Activated CD8-positive, alpha-beta memory T cell treated with anti-CD3 and anti-CD28 coated beads for 48 hours (primary cell): ENCODE measurements around the gene SKI.

Source experiments
- DNase-seq, 3 experiments: peaks; one replicate each; pipeline ENCODE4 v3.0.0-alpha.2; 2020; ENCODE audit warnings: low read depth in 2 of 3, low spot score in 2 of 3

SKI gene

DNA sequence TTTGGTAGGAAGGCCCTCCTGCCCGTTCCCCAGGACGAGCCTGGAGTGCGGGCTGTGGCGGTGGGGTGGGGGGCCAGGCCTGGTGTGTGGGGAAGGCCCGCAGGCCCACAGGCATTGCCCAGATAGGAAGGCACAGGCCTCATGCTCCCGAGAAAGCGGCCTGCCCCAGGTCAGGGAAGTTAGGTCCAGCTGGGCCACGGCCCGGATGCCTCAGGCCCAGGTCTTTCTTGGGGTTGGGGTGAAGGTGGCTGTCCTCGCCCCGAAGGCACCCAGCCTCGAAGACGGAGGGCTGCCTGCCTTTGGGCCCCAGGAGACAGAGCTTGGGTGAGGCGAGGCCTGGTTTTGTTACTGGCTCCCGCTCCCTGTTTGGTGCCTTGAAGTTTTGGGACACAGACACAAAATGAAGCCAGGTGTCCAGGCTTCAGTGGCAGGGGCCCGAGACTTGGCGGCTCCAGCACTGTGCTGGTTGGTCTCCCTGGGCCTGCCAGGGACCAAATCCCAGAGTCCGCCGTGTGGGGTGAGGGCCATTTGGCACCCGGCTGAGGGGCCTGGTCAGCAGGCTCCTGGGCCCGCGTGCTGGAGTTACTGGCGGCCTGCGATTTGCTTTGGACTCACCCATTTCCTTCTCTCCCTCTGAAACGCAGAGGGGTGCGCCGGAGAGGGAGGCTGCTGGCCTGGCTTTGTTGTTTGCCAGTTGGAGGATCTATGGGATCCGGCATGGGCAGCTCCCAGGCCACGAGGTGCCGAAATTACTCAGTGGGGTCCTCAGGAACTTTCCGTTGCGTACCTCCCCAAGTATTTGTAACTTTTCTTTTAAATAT is 2.0 kb downstream of the SKI start:
- DNase-seq = no peak

DNA sequence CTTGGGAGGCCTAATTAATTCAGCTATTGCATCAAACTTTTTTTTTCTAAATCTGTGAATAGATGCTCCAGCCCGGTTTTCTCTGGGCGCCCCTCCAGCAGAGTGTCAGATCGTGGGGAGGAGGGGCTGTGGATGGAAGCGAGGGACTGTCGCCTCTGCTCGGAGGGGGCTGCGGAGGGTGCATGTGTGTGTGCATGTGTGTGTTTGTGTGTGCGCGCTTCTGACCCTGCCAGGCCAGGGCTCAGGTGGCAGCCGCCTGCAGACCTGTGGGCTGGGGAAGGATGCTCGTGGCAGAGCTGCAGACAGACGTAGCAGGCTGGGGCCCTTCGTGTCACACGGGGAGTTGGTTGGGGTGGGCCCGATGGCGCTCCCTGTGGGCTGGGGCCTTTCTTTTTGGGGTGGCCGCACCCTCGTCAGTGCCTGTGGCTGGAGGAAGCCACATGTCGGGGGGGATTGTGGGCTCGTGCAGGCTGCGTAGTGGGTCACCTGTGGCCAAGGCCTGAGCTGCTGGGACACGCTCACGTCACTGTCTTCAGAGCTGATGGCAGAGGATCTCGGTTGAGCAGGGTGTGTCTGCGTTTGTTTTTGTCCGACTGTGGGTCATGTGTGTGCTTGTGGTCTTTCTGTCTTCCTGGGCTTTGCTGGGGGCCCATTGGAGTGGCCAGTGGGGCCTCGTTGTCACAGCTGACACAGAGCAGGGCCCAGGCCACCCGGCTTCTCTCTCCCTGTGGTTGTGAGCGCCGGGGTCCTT is 2.8 kb downstream of the SKI start:
- DNase-seq = peak in 1 of 3 experiments; percentile 33

DNA sequence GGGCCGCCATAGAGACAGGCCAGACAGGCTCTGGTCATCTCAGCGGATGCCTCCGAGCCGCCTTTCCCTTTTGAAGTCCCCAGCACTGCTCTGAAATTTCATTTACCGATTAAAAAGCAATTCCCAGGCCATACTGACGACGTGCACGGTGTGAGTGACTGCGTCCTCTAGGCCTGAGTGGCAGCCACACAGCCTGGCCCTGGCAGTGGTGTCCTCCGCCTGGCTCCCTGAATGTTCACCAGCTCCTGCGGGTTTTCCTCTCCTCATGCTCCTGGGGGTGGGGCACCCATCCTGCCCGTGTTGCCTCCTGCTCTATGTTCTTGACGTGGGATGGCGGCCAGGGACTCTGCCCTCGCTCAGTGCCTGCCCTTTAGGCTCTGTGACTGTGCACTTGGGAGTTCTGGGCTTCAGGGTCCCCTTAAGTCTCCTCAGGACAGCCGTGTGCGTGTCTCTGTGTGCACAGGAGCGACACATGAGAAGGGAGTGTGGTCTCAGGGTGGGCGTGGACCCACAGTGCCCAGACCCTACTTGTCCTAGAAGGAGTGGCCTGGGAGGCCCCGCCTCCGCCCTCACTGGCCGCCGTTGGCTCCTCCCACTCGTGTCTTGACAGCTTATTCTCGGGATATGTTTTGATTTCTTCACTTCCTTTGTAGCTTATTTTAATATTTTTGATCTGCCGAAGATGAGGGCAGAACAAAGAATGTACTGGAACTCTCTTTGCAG is 3.6 kb downstream of the SKI start:
- DNase-seq = no peak

DNA sequence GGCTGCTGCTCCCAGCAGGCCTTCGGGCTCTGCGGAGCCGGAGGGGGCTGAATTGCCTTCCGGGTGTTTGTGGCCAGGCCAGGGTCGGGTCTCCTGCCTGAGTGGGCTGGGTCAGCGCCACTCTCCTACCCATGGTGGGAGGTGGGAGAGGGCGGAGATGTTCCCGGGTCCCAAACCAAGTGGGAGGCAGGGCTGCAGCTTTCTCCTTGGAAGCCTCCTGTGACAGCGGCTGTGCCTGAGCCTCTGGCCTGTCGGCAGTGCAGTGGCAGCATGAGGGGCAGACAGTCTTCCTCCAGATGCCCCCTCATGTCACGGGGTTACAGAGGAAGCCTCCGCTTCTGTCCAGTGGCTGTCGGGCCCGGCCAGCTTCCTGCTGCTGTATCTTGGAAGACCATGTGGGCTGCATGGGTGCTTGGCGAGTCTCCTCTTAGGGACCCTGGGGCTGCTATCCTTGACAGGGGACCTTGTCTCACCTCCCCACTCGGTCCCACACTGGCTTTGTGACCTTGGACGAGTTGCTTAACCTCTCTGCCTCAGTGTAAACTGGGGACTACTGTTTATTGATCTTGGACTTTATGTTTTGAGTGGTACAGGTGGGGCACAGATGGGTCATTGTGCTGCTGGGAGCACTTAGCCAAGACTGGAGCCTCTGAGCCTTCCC is 4.3 kb downstream of the SKI start:
- no peak for DNase-seq

DNA sequence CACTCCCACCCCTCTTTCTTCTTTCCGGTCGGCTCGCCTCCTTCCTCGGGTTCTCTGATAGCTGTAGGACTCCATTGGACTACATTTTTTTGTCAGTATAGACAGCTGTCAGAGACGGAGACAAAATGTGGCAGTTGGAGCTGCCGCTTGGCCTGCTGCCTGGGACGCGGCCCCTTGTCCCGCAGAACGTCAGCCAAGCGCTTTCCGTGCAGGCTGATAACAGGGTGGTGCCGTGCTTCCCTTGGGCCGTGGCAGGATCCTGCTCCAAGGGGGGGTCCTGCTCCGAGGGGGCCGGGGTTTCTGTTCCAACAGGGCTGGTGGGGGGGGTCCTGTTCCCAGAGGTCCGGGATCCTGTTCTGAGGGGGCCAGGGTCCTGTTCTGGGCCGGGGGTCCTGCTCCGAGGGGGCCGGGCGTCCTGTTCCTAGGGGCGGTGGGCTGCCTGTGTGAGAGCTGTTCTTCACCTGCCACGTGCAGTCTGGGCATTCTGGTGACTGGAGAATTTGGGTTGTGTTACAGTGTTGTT is 4.9 kb downstream of the SKI start:
- no peak for DNase-seq

DNA sequence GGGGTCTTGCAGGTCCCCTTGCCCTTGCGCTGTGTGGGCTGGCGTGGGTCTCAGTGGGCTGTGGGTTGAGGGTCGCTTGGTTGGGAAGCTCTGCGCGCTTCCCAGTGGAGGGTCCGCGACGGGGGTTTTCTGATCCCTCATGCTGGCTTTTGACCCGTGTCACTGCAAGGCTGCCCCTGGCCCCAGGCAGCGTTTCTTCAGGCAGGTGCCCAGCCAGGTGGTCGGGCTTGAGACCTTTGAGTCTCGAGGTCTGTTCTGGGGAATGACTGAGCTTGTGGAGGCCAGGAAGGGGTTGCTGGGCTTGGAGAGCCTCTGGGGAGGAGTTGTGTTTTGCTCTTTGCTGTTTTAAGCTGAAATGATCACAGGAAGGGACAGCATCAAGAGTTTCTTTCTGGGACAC is 5.3 kb downstream of the SKI start:
- DNase-seq = no peak

DNA sequence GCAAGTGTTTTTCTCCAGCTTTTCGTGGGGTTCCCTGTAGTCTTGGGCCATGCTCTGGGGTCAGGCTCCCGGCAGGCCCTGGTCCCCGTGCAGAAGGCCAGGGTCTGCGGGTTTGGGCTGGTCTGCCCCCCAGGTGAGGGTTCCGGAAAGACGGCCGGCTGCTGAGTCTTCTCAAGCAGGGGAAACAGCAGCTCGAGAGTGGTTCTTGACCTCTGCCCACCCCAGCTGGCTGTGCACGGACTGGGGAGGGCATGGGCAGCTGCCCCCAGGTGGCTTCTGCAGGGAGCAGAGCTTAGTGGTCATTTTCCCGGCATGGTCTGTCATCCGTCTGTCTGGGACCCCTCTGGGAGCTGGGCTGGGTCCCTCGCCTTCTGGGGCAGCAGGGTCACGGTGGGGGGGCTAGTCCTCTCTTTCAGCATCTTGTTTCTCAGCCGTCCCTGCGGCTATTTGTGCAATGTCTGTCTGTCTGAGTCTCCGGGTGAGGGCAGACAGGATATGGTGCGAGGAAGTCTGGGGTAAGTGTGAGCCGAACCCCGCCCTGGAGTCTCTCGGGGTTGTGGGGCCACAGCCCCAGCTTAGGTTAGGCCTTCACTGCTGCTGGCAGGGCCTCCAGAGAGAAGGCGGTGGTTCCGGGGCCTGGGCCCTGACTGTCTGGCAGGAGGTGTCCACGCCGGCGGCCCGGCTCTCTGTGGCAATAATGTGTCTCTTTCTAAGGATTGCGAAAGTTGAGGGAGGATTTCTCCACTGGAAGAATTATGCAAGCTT is 6.1 kb downstream of the SKI start:
- peak in 1 of 3 experiments; percentile 36 for DNase-seq

DNA sequence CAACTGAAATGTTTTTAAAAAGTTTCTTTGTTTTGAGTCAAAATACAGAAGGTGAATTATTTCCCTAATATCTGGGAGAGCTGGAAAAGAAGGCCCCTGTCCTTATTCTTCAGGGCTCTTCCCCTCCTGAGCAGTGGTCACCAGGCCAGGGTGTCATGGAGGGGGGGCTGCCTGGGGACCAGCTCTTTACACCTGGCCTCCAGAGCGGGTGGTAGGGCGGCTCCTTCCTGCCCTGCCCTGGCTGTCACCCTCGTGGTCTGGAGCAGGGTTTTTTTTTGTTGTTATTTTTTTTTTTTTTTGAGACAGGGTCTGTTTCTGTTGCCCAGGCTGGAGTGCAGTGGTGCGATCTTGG is 6.6 kb downstream of the SKI start:
- DNase-seq = no peak

DNA sequence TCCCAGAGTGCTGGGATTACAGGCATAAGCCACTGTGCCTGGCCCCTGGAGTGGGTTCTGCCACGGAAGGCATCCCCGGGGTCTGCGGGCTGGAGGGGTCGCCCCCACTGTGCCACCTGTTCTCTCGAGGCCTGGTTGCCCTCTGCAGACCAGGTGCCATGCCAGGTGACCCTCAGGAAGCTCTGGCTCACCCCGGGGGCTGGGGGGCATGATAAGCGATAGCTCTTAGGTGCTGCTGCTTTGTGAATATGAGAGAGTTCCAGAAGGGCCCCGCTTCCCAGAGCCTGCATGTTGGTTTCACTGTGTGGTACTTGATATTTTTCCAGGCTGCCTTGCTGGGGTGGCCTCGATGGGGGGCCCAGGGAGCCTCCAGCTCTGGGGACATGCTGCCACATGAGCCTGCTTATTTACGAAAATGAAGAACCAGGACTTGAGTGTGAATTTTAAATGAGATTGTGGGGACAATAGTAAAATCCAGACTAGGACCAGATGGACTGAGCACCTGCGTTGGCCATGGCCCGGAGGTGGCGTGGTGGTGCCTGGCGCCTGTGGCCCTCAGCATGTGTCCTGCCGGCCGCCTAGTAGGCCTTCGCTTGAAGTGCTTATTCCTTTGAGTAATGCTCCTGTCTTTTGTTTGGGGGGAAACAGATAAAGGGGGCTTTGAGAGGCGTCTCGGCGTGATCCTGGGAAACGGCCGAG is 7.3 kb downstream of the SKI start:
- DNase-seq = no peak

DNA sequence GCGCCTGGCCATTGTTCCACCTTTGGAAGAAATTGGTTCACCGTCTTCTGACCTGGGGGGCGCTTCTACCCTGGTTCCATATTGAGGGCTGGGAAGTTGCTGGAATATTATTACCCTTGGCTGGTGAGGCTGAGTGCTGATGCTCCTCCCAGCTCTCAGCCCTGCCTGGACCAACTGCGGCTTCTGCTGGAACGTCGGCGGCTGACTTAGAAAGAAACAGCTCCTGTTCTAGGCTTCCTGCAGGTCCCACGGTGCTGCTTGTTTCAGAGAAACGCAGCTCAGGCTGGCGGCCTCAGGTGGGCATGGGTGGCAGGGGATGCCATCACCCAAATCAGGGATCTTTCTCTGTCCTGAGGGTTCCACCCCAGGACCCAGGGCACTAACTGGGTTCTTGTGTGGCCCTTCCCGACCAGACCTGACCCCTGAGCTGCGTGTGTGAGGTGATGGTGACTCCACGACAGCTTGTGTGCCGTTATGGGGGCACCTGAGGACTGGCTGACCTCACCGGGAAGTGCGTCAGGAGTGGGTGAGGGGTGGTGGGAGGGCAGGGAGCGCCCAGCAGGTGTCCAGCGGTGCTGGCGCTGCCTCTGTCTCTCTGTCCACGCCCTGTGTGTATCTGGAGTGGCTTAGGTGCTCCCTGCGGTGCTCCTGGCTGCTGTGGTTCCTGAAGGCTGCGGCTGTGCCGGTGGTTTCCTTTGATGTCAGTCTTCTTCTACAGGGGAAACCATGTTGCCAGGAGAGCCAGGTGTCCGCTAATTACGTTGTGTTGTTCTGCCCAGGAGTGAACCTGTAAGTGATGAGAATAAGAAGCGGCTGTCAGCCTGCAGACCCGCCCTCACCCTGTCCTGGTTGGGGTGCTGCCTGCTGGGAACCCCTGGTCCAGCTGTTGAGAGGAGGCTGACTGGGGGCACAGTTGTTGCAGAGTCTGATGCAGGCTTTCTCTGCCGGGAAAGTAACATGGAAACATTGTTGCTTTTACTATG is 8.9 kb downstream of the SKI start:
- DNase-seq = no peak

DNA sequence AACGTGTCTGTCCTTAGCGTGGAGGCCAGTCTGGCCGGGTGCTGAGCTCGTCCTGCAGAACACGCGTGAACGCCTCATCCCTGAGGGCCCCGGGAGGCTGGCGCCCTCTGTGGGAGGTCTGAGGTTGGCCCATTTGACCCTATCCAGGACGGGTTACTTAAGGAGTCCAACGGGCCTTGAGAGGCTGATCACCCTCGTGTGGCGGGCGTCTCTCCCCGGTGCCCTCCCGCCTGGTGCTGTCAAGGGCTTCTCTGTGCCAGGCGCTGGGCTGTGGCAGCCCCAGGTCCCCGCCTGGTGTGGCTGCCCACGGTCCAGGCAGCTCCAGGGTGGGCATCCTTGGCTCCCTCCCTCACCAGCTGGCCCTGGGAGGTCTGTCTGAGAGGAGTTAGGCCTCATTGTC is 9.7 kb downstream of the SKI start:
- DNase-seq = no peak

DNA sequence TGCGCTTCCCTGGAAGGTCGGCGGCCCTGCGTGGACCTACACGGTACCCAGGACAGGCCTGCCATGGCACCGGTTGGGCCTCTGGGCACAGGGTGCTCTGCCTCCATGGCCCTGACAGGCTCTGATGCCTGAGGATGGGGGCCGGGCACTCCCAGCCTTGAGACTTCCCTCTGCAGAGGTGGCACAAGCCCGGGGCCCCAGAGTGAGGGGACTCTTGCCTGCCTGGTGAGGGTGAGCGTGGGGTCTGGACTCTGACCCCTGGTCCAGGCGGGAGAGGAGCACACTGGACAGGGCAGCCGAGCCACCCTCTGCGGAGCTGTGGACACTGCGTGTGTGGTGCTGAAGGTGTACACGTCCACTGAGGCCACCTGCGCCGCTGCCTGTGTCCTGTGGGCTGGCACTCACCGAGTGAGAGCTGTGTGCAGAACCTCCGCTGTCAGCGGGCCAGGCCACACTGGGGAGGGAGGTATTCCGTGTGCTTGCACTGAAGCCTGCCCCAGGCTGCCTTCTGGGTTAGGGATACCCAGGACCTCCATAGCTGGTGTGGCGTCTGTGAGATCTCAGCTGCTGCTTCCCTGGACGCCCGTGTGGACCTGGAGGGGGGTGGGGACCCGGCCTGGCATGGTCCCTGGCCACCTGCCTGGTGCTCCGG is 10.4 kb downstream of the SKI start:
- no peak for DNase-seq

DNA sequence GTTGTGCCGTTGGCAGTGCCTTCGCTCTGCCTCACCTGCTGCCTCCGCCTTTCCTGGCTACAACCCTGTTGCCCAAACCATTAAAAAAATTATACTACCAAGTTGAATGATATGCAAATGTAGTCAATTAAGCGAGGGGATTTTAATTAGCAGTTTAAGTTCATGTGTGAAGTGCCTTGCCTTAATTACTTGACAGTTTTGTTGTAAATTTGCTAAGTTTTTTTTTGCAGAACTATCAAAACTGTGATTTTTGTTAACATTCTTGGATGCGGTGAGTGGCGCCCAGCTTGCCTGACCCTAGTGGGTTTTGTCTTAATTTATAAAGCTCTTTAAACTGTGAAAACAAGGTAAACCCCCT is 10.9 kb downstream of the SKI start:
- DNase-seq = no peak

DNA sequence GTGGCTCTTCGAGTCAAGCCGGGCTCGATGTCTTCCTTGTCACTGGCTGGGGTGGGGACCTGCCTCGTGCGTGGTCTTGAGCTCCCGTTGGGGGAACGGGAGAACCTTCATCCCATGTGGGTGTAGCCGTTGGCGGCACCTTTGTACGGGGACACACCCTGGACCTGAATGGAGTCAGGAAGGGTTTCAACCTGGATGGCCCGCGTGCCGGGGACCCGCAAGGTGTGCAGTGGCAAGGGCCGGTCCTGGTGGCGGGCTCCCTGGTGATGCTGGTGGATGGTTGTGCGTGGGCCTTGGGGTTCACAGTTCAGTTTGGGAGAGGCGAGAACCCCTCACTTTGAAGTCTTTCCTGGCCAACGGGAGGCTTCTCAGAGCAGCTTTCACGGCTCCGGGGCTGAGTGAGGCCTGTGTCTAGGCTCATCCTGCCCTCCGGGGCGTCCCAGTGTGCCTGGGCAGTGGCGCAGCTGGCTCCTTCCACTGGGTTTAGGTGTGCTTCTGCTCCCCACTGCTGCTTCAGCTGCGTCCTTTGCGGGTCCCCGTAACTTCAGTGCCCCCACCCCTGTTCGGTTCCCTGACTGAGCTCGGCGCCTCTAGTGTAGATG is 11.4 kb downstream of the SKI start:
- no peak for DNase-seq

DNA sequence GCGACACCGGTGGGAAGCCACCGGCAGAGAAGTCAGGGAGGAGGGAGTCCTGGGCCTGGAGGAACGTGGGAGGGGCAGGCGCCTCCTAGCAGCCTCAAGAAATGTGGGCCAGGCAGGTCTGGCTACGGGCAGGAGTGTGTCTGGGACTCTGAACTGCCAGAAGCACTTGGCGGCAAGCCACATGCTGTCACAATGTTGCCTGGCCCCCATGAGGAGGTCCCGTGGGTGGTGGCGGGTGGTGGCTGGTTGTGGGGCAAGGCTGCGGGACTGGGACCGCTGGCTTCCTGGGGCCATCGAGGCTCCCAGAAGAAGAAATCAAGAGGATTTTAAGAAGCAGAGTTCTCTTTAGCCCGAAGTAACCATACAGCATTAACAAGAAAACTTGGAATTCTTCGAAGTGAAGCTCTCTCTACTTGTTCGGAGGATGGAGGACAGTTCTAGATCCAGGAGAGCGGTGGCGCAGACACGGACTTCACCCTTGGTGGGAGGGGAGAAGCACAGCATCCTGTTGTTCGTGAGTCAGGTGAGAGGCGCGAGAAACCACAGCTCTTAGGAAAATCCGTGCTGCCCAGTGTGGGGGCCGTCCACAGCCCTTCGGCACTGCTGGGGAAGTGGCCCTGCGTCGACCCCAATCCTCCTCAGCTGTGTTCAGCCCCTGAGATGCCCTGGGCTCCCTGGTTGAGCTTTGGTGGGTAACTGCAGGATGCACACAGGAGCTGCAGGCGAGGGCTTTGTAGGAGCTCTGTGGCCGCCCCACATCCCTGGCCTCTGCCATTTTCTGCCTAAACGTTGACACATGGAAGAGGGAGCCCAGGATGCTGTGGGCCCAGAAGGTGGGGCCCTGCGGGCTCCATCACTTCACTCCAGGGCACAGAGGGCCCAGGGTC is 12.4 kb downstream of the SKI start:
- DNase-seq = no peak

DNA sequence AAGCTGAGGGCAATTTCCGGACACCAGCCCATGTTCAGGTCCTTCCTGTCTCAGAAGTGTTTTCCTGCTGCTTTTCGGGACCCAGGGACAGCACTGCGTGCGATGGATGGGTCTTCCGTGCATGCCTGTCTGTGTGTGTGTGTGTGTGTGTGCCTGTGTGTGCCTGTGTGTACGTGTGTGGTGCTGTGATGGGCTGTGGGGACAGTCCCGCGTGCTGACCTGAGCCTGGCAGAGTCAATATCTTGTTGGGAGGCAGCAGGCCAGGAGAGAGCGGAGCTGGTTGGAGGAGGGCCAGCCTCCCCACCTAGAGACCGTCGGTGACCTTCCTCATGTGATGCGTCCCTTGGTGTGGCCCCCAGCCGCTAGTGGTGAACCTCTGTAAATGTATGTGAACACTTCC is 13.7 kb downstream of the SKI start:
- DNase-seq = no peak
